ENCODE measurements around the gene SHOX.

Gene SHOX

DNA sequence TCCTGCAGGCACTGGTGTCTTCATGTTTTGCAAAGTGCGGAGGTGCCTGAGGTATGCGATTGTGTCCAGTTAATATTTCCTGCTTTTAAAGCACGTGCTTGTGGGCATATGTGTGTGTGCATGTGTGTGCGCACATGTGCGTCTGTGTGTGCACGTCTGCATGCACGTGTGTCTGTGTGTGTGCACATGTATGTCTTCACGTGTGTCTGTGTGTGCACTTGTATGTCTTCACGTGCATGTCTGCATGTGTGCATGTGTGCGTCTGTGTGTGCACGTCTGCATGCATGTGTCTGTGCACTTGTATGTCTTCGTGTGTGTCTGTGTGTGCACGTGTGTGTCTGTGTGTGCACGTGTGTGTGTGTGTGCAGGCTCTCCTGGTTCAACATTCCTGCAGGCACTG lies 49.5 kb downstream of the SHOX start:
- no peaks in the 10 kb centered on the region for H3K4me1 ChIP-seq (ENCODE audit: low read length)
- H3K79me2 ChIP-seq (ENCODE audit: low read length), result no peaks in the 10 kb centered on the region
- no peaks in the 10 kb centered on the region for H3K27me3 ChIP-seq (replicated peaks; ENCODE audit: insufficient read depth, low read length)
- no peak overlapping the region for H3K4me2 ChIP-seq (ENCODE audit: low read depth, low read length)
- H3K27ac ChIP-seq (ENCODE audit: low read length), result no peak overlapping the region
- no peaks in the 10 kb centered on the region for H3K9me2 ChIP-seq (replicated peaks; ENCODE audit: insufficient read depth, low read length)
- TF ChIP-seq, protein P1, sequence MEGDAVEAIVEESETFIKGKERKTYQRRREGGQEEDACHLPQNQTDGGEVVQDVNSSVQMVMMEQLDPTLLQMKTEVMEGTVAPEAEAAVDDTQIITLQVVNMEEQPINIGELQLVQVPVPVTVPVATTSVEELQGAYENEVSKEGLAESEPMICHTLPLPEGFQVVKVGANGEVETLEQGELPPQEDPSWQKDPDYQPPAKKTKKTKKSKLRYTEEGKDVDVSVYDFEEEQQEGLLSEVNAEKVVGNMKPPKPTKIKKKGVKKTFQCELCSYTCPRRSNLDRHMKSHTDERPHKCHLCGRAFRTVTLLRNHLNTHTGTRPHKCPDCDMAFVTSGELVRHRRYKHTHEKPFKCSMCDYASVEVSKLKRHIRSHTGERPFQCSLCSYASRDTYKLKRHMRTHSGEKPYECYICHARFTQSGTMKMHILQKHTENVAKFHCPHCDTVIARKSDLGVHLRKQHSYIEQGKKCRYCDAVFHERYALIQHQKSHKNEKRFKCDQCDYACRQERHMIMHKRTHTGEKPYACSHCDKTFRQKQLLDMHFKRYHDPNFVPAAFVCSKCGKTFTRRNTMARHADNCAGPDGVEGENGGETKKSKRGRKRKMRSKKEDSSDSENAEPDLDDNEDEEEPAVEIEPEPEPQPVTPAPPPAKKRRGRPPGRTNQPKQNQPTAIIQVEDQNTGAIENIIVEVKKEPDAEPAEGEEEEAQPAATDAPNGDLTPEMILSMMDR (IDR thresholded peaks at IDR 0.05; ENCODE audit: low read length), result no peak
- TF ChIP-seq EZH2 (optimal IDR thresholded peaks at IDR 0.05; ENCODE audit: low read depth, low read length), result no peak
- no peak for TF ChIP-seq EZH2phosphoT487 (IDR thresholded peaks at IDR 0.05; ENCODE audit: low read length)
- no peak overlapping the region for H3K4me3 ChIP-seq (ENCODE audit: low read length)
- no peak for DNase-seq
- no peak overlapping the region for H3K9ac ChIP-seq (ENCODE audit: low read length)
- H3F3A ChIP-seq (ENCODE audit: insufficient read depth, low read length), result no peaks in the 10 kb centered on the region
- H4K20me1 ChIP-seq (ENCODE audit: insufficient read depth, low read length), result no peaks in the 10 kb centered on the region
- H3K36me3 ChIP-seq (replicated peaks; ENCODE audit: insufficient read depth, low read length), result no peaks in the 10 kb centered on the region
- H2AFZ ChIP-seq (ENCODE audit: low read length), result no peak overlapping the region
- no peaks in the 10 kb centered on the region for H3K9me3 ChIP-seq (replicated peaks; ENCODE audit: insufficient read depth, low read length)

DNA sequence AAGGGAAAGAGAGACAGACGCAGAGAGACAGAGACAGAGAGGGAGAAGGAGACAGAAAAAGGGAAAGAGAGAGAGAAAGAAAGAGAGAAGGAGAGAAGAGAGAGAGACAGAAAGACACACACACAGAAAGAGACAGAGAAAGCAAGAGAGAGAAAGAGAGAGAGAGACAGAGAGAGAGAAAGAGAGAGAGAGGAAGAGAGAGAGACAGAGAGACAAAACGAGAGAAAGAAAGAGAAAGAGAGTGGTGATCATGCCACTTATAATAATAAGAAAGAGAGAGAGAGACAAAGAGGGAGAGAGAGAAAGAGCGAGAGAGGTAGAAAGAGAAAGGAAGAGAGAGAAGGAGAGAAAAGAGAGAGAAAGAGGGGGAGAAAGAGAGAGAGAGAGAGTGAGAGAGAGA lies 51.4 kb downstream of the SHOX start:
- DNase-seq, result no peak
- H3K9me2 ChIP-seq (replicated peaks; ENCODE audit: insufficient read depth, low read length), result no peaks in the 10 kb centered on the region
- no peaks in the 10 kb centered on the region for H3K4me1 ChIP-seq (ENCODE audit: low read length)
- no peaks in the 10 kb centered on the region for H4K20me1 ChIP-seq (ENCODE audit: insufficient read depth, low read length)
- H3K27me3 ChIP-seq (replicated peaks; ENCODE audit: insufficient read depth, low read length), result no peaks in the 10 kb centered on the region
- H3K4me3 ChIP-seq (ENCODE audit: low read length), result no peak overlapping the region
- no peaks in the 10 kb centered on the region for H3K36me3 ChIP-seq (replicated peaks; ENCODE audit: insufficient read depth, low read length)
- no peak overlapping the region for H2AFZ ChIP-seq (ENCODE audit: low read length)
- no peak overlapping the region for H3K27ac ChIP-seq (ENCODE audit: low read length)
- no peaks in the 10 kb centered on the region for H3K79me2 ChIP-seq (ENCODE audit: low read length)
- TF ChIP-seq EZH2 (optimal IDR thresholded peaks at IDR 0.05; ENCODE audit: low read depth, low read length) (no peak), EZH2phosphoT487 (IDR thresholded peaks at IDR 0.05; ENCODE audit: low read length) (no peak)
- TF ChIP-seq, protein P1 (IDR thresholded peaks at IDR 0.05; ENCODE audit: low read length), result no peak
- no peaks in the 10 kb centered on the region for H3F3A ChIP-seq (ENCODE audit: insufficient read depth, low read length)
- H3K9ac ChIP-seq (ENCODE audit: low read length), result no peak overlapping the region
- H3K9me3 ChIP-seq (replicated peaks; ENCODE audit: insufficient read depth, low read length), result no peaks in the 10 kb centered on the region
- no peak overlapping the region for H3K4me2 ChIP-seq (ENCODE audit: low read depth, low read length)

DNA sequence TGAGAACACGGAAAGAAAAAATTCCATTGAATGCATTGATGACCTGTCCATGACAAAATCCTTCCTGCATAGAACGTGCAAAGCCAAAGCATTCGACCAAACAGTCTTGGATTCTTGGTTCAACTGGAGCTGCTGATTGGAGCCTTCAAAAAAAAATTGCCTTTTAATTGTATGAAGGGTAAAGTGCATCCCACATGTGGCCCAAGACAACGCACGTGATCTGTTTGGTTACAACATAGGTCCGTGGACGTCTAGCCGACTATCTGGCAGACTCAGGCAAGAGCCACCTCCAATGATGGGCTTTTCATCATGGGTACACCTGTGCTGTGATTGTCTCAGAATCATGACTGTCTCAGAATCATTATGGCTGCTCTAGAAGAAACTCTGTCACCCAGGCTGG lies 52.3 kb downstream of the SHOX start:
- Histone ChIP-seq H4K20me1 (ENCODE audit: insufficient read depth, low read length) (no peaks in the 10 kb centered on the region), H3K36me3 (replicated peaks; ENCODE audit: insufficient read depth, low read length) (no peaks in the 10 kb centered on the region), H3K9me2 (replicated peaks; ENCODE audit: insufficient read depth, low read length) (no peaks in the 10 kb centered on the region), H3K79me2 (ENCODE audit: low read length) (no peaks in the 10 kb centered on the region), H3K27me3 (replicated peaks; ENCODE audit: insufficient read depth, low read length) (no peaks in the 10 kb centered on the region), H2AFZ (ENCODE audit: low read length) (no peak overlapping the region), H3K27ac (ENCODE audit: low read length) (no peak overlapping the region), H3K4me2 (ENCODE audit: low read depth, low read length) (no peak overlapping the region), H3K4me1 (ENCODE audit: low read length) (no peaks in the 10 kb centered on the region), H3K4me3 (ENCODE audit: low read length) (no peak overlapping the region), H3K9ac (ENCODE audit: low read length) (no peak overlapping the region), H3K9me3 (replicated peaks; ENCODE audit: insufficient read depth, low read length) (no peaks in the 10 kb centered on the region), H3F3A (ENCODE audit: insufficient read depth, low read length) (no peaks in the 10 kb centered on the region)
- TF ChIP-seq, protein P1 (IDR thresholded peaks at IDR 0.05; ENCODE audit: low read length), result no peak
- no peak for TF ChIP-seq EZH2 (optimal IDR thresholded peaks at IDR 0.05; ENCODE audit: low read depth, low read length)
- no peak for TF ChIP-seq EZH2phosphoT487 (IDR thresholded peaks at IDR 0.05; ENCODE audit: low read length)
- DNase-seq, result no peak

Data from MM.1S (cell line).